Stimulated activated CD4-positive, alpha-beta T cell treated with anti-CD3 and anti-CD28 coated beads, Interleukin-1b, Interleukin-23, amount 100 ng/mL, for 48 hours (primary cell): ENCODE data around the gene C14orf119.
A peak's percentile ranks its signal among the peaks of the same experiment; 100 is the strongest.

Experiments used
- DNase-seq: peaks from one replicate; pipeline ENCODE4 v3.0.0-alpha.2; 2020

C14orf119 gene

GRCh38 chr14:23112359-23113178 is 17.3 kb downstream of the C14orf119 start:
- no peak for DNase-seq

- no peak for DNase-seq
These were observed 18.3 kb downstream of the C14orf119 start for GRCh38 chr14:23113431-23114119.

- no peak for DNase-seq
These were observed 18.8 kb downstream of the C14orf119 start for GRCh38 chr14:23114120-23114458.

GRCh38 chr14:23114669-23115038 is 19.3 kb downstream of the C14orf119 start:
- no peak for DNase-seq

GRCh38 chr14:23115039-23115731 is 19.9 kb downstream of the C14orf119 start:
- DNase-seq: no peak

GRCh38 chr14:23115918-23116317 is 20.6 kb downstream of the C14orf119 start:
- DNase-seq: no peak

DNA sequence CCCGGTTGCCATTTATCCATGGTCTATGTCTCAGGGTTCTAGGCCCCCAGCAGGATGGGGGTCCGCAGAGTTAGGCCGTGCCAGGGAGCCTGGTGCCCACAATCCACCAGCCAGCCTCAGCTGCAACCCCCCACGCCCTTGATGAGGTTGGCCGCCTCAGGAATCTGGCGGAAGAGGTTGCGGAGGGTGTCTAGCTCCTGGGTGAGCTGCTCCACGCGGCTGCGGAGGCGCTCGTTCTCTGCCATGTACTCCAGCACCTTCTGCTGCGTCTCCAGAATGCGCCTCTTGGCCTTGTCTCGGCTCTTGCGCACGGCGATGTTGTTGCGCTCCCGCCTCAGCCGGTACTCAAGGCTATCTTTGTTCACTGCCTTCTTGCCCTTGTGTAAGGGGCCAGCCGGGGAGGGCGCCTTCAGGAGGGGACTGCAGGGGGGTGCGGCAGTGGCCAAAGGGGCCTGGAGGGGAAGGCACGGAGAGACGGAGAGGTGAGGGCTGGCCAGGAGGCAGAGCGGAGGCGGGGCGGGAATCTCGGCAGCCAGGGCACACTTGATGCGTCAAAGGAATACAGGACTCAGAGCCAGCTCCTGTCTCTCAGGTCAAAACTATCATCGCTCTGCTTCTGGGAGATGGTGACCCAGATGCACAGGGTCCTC is 22.2 kb downstream of the C14orf119 start:
- DNase-seq: no peak

- DNase-seq: no peak
These were observed 23.4 kb downstream of the C14orf119 start, which contains the start of gene CEBPE for GRCh38 chr14:23118506-23119362. TSS of gene CEBPE (minus strand) at chr14:23119255. CDS start at chr14:23119091, 164 bp downstream.

DNA sequence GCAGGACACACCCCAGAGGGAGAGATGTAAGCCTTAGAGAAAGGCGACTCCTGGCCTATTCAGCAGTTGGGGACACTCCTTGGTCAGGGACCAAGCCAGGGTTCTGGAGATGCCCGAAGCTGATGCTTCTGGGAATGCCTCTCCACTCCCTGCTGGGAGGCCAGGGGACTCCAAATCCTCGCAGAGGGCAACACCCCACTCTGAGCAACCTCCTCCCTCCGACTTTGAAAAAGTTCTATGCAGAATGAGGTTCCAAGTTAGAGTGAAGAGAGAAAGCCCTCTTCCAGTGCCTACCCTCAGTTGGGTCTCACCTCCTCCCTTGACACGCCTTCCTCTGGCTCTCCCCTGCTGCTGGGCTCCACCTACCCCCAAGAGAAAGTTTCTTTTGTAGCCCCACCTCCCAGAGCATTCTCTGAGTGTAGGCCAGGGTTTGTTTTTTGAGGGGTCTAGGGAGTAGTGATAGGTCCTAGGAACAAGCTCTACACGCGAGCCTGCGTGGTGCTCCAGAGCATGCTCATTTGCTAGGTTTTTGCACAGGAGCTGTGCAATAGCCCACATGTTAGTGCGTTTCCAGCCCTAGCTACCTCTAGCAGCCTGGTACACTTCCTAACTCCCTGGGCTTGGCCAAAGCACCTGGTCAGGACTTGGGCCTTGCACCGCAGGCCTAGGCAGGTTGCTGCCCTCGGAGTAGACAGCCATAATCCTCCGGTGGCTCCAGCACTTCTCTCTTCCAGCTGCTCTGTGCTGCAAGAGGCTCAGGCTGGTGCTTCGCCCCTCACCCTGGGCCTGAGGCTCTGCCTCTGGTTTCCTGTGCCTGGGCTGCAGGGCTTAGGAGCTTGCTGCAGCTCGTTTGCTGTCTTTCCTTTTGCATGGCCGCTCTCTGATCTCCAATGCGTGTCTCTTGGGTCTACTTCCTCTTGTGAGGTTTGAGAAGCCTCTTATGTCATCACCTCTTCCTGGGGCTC is 24.3 kb downstream of the C14orf119 start:
- no peak for DNase-seq

- DNase-seq: peak; percentile 85
These were observed 25.4 kb downstream of the C14orf119 start for GRCh38 chr14:23120541-23121251.

DNA sequence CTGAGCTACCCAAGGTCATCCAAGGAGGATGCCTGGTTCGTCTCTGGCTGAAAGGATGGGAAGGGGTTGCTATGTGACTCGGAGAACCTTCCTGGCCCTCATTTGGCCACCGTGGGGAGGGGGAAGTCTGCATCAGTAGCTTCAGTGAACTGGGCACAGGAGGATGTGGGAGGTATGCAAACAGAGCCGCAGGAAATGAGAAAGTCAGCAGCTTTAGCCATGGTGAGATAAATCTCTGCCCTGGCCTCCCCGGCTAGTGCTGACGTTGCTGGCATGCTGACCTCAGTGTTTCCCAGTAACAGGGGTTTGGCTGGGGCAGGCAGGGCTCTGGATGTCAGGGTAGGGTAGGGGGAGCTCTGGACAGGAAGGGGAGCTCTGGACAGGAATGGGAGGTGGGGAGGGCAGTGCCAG is 26.1 kb downstream of the C14orf119 start:
- no peak for DNase-seq

- DNase-seq: no peak
These were observed 26.8 kb downstream of the C14orf119 start for GRCh38 chr14:23122086-23122485.

- no peak for DNase-seq
These were observed 28.1 kb downstream of the C14orf119 start for GRCh38 chr14:23123419-23123818.

DNA sequence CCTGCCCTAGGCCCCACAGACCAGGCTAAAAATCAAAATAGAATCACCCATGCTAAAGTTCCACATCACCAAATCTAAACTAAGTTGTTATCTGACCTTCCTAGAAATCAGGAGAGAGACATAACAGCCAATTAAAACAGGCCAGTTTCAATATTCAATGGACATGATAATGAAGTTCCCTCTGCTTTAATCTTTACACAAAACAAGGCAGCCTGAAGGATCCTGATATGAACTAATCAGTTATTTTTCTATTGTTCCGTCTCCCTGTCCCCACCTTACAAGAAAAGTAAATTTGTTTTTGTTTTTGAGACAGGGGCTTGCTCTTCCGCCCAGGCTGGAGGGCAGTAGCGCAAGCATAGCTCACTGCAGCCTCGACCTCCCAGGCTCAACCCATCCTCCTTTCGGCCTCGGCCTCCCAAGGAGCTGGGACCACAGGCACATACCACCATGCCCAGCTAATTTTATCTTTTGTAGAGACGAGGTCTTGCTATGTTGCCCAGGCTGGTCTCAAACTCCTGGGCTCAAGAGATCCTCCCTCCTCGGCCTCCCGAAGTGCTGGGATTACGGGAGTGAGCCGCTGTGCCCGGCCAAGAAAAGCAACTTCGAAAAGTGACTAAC is 29.1 kb downstream of the C14orf119 start:
- no peak for DNase-seq

GRCh38 chr14:23125011-23125410 is 29.7 kb downstream of the C14orf119 start:
- no peak for DNase-seq

DNA sequence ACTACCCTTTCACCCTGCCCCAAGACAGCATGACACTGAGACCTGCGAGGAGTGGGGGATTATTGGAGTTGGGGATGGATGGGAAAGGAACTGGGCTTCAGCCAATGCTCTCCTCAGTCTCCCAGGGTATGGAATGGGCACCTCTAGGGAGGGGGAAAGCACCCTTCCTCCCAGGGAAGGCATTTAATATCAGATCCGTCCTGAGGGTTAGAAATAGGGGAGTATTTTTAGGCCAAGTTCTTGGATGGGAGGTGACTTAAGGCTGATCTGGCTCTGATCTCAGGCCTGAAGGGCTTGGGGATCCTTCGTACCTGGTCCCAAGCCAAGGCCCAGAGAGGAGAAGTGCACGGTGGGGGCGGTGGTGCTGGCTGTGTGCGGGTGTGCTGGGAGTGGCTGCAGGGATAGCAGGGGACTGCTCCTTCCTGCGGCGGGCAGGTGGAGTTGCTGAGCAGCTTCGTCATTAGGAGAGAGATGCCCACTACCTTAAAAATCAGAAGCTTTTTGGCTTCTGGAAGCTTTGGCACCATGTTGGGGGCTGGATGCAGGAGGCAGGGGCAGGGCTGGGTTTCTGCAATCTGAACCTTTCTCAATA is 30.7 kb downstream of the C14orf119 start:
- no peak for DNase-seq

GRCh38 chr14:23126548-23127278 is 31.4 kb downstream of the C14orf119 start:
- no peak for DNase-seq

GRCh38 chr14:23127861-23128260 is 32.6 kb downstream of the C14orf119 start:
- DNase-seq: no peak
